HCT116 (cell line): Measurements from ENCODE around the gene PHOSPHO1.

Experiments used
- CEBPB ChIP-seq: IDR thresholded peaks from 2 replicates; pipeline ENCODE4 v1.6.1; 2012; ENCODE audit warnings: low read depth
- ELF1 ChIP-seq: IDR thresholded peaks from 2 replicates; pipeline ENCODE4 v1.6.1; 2012; ENCODE audit warnings: low read depth, borderline replicate concordance
- EZH2 ChIP-seq: fragments of 200-600 bp; sonication (generic); IDR thresholded peaks from 2 replicates; pipeline ENCODE4 v1.6.1; 2017; ENCODE audit warnings: antibody characterized with exemption, mixed run types
- EZH2phosphoT487 ChIP-seq: fragments of 200-600 bp; IDR thresholded peaks from 2 replicates; pipeline ENCODE4 v1.6.1; 2018; ENCODE audit warnings: antibody characterized with exemption, borderline replicate concordance
- POLR2A ChIP-seq: IDR thresholded peaks from 2 replicates; pipeline ENCODE4 v1.7.0; 2011; ENCODE audit warnings: borderline replicate concordance; ENCODE audit not compliant: insufficient read depth, insufficient read length; ENCODE audit errors: extremely low read depth
- POLR2AphosphoS5 ChIP-seq: IDR thresholded peaks from 2 replicates; pipeline ENCODE4 v1.6.1; 2011; ENCODE audit warnings: mild to moderate bottlenecking, low read depth, low read length, moderate library complexity
- RAD21 ChIP-seq: IDR thresholded peaks from 2 replicates; pipeline ENCODE4 v1.6.1; 2012; ENCODE audit warnings: low read depth, mild to moderate bottlenecking
- TCF7L2 ChIP-seq: IDR thresholded peaks from 2 replicates; pipeline ENCODE4 v1.7.0; 2011; ENCODE audit warnings: borderline replicate concordance, inconsistent platforms; ENCODE audit not compliant: insufficient read depth, insufficient read length; ENCODE audit errors: extremely low read depth
- ZNF274 ChIP-seq: fragments of 200-500 bp; sonication (Bioruptor generic); IDR thresholded peaks from 2 replicates; pipeline ENCODE4 v1.6.1; 2014; ENCODE audit warnings: mild to moderate bottlenecking, low read depth, low read length, inconsistent platforms
- TF ChIP-seq, protein P1 (sequence below), 3 experiments: fragments of 200-600 bp in 1 of 3; sonication (generic) in 1 of 3; IDR thresholded peaks in 2 of 3; conservative IDR thresholded peaks in 1 of 3; 2 replicates each; pipeline ENCODE4 v1.5.1; 2012 to 2017; ENCODE audit warnings: low read depth in 2 of 3, low read length in 2 of 3, antibody characterized with exemption in 1 of 3, borderline replicate concordance in 1 of 3, control low read depth in 1 of 3, mild to moderate bottlenecking in 1 of 3, mixed read lengths in 1 of 3, mixed run types in 1 of 3, moderate library complexity in 1 of 3; ENCODE audit not compliant: insufficient read depth in 1 of 3
- TF ChIP-seq, protein P2 (sequence below): IDR thresholded peaks from 2 replicates; pipeline ENCODE4 v1.6.1; 2012; ENCODE audit warnings: low read depth

DNA sequence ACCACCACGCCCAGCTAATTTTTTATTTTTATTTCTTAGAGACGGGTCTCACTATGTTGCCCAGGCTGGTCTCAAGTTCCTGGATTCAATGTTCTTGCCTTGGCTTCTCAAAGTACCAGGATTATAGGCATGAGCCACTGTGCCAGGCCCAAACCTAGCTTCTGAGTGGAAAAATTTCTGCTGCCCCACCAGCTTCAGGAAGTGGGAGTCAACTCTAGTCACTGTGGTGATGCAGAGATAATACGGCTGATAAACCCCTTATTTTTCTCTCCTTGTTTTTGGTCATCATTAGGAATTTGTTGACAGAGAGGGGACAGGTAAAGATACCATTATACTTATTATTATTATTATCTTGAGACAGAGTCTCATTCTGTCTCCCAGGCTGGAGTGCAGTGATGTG lies 27.8 kb upstream of the PHOSPHO1 start:
- TF ChIP-seq, protein P1, sequence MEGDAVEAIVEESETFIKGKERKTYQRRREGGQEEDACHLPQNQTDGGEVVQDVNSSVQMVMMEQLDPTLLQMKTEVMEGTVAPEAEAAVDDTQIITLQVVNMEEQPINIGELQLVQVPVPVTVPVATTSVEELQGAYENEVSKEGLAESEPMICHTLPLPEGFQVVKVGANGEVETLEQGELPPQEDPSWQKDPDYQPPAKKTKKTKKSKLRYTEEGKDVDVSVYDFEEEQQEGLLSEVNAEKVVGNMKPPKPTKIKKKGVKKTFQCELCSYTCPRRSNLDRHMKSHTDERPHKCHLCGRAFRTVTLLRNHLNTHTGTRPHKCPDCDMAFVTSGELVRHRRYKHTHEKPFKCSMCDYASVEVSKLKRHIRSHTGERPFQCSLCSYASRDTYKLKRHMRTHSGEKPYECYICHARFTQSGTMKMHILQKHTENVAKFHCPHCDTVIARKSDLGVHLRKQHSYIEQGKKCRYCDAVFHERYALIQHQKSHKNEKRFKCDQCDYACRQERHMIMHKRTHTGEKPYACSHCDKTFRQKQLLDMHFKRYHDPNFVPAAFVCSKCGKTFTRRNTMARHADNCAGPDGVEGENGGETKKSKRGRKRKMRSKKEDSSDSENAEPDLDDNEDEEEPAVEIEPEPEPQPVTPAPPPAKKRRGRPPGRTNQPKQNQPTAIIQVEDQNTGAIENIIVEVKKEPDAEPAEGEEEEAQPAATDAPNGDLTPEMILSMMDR (IDR thresholded peaks at IDR 0.05 in 2 of 3, conservative IDR thresholded peaks at IDR 0.05 in 1 of 3; ENCODE audit: borderline replicate concordance in 1 of 3, insufficient read depth in 1 of 3, low read depth in 2 of 3, low read length in 2 of 3), result no peak
- TF ChIP-seq CEBPB (no peak), EZH2phosphoT487 (no peak), TCF7L2 (no peak), POLR2AphosphoS5 (no peak), EZH2 (no peak), RAD21 (no peak), POLR2A (no peak), ELF1 (no peak), ZNF274 (no peak)
- TF ChIP-seq, protein P2, sequence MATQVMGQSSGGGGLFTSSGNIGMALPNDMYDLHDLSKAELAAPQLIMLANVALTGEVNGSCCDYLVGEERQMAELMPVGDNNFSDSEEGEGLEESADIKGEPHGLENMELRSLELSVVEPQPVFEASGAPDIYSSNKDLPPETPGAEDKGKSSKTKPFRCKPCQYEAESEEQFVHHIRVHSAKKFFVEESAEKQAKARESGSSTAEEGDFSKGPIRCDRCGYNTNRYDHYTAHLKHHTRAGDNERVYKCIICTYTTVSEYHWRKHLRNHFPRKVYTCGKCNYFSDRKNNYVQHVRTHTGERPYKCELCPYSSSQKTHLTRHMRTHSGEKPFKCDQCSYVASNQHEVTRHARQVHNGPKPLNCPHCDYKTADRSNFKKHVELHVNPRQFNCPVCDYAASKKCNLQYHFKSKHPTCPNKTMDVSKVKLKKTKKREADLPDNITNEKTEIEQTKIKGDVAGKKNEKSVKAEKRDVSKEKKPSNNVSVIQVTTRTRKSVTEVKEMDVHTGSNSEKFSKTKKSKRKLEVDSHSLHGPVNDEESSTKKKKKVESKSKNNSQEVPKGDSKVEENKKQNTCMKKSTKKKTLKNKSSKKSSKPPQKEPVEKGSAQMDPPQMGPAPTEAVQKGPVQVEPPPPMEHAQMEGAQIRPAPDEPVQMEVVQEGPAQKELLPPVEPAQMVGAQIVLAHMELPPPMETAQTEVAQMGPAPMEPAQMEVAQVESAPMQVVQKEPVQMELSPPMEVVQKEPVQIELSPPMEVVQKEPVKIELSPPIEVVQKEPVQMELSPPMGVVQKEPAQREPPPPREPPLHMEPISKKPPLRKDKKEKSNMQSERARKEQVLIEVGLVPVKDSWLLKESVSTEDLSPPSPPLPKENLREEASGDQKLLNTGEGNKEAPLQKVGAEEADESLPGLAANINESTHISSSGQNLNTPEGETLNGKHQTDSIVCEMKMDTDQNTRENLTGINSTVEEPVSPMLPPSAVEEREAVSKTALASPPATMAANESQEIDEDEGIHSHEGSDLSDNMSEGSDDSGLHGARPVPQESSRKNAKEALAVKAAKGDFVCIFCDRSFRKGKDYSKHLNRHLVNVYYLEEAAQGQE, result no peak
